Endometrium (tissue), 2 donors: ENCODE results near the gene HDAC10.
A peak's percentile ranks its signal among the peaks of the same experiment; 100 is the strongest.

Source experiments
- FAIRE-seq: peaks from 2 replicates; lab custom pipeline; 2012; peaks lifted over from hg19 to GRCh38; lab: Jason Lieb, UNC
- donor health status: control.
- donor health status: control.

The HDAC10 gene

DNA sequence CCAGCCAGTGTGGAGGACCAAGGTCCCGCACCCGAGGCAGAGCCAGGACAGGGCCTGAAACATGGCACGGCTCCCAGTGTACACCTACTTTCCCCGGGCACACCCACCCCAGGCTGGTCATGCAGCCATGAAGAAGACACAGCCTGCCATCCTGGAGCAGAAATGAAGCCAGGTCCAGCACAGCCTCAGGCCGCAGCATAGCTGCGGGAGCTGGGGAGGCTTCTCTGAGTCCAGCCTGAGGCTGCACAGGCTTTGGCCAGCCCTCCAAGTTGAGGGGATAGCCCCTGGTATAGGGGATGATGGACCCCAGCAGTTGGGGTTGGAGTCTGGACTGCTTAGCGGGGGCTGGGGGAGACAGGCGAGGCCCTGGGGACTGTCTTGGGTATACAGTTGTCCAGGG is 2.9 kb upstream of the HDAC10 start:
- FAIRE-seq: no peak

DNA sequence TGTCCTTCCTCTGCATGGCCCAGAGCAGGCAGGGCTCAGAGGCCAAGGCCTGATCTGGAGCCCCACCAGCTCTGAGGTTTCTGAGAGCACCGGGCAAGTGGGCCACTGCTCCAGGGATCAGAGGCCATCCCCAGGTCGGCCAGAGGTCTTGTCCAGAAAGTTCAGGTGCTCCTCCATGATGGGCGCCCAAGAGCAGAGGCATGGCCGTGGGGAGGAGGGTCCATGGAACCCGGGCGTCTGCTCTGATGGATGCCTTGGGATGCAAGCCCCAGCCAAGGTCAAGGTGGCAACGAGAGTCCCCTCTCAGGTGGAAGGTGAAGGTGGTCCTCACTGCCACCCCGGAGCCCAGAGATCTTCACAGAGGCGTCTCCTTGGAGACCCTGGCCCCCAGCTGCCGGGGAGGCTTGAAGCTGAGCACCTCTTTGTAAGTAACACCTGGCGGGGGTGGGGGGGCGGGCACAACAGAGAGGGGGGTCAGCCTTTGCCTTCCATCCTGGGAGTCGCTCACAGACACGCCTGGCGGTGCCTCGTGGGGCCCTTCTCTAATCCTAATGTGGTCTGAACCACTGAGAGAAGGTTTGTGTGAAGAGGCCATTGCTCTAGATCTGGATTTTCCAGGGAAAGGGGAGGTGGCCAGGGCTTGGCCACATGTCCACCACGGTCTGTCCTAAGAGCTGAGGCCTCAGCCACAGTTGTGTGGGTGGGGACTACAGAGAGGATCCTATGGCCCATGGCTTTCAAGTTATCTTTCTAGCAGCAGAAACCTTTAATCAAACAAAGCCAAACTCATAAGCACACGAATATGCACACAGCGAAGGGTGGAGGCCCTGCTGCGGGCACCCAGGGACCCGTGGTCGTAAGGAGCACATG is 2.2 kb upstream of the HDAC10 start:
- FAIRE-seq: no peak

DNA sequence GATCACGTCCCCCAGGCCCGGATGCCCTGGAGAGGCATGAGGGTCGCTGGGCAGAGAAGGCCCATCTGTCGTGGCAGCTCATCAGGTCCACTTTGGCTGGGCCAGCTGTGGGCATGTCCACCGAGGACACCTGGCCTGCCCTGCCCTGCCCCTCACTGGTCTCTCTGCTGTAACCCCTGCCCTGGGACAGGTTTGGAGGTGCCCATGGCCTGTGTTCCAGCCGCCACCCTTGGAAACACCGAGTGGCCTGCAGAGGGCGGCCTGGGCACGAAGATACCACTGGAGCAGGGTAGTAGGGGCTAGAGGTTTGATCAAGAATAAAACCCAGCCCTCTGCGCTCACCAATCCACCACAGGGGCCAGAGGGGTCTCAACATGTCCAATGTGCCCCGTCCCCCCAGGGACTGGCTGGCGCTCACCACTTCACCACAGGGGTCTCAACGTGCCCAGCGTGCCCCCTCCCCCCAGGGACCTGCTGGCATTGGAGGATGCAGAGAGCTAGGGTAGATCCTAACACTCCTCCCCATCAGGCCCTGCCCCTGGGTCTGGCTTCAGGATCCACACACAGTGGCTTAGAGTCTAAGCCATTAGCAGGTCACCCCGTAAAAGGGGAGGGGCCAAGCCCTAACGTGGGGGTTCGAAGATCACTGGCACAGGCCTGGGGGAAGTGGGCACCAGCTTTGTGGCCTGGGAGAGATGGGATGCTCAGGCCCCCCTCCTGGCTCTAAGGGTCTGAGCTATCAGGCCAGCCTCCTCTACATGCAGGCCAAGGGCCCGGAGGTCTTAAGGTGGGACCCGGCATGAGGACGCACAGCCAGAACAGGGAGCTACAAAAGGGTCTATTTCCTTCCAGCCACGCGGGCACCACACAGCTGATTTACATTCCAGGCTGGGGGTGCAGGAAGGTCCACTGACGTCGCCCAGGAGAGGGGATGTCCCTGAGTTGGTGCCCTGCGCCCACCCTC is 1.3 kb upstream of the HDAC10 start:
- FAIRE-seq: no peak

DNA sequence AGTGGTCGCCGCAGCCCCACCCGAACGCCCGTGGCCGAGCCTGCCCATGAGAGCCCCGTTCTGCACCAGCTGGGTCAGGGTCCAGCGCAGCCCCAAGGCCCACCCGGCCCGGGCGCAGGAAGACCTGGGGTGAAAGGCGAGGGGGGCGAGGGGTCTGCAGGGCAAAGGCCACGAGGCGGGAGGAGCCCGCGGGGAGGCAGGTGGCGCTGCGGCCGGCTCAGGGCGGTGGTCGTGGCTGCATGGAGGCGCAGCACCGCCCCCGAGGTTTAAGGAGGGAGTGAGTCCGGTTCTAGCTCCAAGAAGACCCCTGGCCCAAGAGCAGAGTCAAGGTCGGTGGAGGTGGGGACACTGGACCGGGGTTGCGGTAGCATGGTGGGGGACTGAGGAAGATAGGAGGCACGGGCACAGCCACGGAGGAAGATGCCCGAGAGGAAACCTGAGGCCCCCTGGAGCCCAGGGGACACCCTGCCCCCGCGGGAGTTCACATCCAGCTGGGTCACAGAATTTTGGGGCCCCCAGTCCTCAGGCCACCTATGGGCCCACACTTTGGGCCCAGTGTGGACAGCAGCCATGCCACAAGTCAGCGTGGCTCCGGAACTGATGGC is 514 bp upstream of the HDAC10 start:
- FAIRE-seq: no peak

DNA sequence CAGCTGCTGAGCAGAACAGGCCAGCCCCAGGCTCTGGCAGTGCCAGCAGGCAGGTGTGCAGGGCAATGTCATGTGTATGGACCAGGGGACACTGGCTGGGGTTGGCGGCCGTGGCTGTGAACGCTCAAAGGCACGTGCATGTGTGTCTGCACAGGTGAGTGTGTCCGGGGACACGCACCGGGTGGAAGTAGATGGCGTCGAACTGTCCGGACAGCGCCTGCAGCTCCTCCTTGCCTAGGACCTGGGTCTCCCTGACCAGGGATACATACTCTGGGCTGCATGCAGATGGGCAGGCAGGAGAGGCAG is 863 bp downstream of the HDAC10 start:
- no peak for FAIRE-seq

DNA sequence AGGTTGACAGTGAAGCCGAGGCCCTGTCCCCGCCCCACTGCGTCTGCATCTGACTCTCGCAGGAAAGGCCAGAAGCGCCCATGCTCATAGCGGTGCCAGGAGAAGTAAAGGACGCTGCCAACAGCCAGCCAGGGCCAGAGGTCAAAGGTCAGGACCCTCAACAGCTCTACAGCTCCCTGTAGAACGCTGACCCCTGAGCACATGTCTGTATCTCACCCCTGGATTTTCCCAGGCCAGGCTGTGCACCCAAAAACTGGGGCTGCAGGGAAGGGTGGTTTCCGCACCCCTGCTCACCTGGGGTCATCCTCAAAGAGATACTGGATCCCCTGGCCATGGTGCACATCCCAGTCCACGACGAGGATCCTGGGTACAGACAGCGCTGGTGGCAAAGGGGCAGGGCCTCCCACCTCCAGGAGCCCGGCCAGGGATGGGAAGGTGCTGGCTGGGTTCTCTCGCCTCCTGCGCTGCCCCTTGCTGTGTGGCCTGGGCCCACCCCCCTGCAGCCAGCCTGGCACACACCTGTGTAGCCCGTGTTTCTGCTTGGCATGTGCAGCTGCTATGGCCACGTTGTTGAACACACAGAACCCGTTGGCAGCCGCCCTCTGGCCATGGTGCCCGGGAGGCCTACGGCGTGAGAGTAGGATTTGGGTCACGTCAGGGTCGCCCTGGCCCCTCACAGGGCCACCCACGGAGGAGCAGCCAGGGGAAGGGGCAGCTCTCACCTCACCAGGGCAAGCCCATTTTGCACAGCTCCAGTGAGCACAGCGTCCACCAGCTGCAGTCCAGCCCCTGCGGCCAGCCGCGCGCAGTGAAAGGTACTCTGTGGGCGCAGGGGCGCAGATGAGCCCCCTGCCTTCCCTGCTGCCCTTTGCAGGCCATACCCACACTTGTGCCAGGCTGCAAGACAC is 1.5 kb downstream of the HDAC10 start:
- no peak for FAIRE-seq

DNA sequence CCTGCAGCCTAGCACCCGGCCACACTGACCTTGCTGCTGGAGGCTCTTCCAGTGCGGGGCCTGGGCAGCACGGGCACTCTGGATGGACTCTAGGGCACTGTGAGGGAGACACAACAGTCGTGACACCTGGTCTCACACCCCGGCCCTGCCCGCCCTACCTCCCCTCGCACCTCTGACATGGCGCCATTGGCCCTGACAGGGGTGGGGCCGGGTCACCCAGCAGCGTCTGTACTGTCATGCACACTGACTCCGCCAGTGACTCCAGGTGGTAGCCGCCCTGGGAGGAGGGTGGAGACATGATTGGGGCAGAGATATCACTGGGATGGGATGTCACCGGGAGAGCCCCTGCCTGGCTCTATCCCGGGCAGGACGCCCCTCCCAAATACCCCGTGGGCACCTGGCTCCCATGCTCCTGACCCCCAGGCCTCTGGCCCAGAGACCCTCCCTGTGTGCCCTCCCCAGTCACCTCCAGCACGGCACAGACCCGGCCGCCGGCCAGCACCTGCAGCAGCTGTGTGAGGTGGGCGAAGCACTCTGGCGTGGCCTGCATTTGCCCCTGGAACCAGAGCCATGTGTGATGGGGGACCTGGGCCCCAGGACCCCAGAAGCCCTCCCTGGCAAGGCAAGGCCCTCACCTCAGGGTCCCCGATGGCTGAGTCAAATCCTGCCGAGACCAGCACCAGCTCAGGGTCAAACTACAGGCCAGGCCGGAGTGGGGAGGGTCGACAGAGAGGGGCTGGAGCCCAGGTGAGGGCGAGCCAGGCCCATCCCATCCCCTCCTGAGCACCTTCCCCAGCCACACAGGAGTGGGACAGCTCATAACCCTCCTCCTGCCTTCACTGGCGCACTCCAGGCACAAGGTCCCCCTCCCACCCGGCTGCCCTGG is 2.6 kb downstream of the HDAC10 start:
- no peak for FAIRE-seq

DNA sequence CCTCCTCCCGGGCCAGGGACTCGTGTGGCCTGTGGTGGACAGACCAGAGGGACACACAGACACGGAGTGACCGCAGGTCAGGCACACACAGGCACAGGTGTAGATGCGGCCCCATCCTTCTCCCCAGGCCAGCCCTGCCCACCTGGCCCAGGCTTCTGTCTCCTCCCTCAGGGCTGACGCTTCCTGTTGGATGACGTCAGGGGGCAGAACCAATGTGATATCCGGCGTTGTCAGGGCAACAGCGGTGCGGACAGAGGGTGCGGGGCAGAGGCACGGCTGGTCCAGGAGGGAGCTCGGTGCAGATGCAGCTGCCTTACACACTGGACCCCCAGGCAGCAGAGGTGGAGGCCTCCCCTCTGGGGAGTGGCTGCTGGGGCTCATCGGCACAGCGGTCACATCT is 3.3 kb downstream of the HDAC10 start:
- no peak for FAIRE-seq

DNA sequence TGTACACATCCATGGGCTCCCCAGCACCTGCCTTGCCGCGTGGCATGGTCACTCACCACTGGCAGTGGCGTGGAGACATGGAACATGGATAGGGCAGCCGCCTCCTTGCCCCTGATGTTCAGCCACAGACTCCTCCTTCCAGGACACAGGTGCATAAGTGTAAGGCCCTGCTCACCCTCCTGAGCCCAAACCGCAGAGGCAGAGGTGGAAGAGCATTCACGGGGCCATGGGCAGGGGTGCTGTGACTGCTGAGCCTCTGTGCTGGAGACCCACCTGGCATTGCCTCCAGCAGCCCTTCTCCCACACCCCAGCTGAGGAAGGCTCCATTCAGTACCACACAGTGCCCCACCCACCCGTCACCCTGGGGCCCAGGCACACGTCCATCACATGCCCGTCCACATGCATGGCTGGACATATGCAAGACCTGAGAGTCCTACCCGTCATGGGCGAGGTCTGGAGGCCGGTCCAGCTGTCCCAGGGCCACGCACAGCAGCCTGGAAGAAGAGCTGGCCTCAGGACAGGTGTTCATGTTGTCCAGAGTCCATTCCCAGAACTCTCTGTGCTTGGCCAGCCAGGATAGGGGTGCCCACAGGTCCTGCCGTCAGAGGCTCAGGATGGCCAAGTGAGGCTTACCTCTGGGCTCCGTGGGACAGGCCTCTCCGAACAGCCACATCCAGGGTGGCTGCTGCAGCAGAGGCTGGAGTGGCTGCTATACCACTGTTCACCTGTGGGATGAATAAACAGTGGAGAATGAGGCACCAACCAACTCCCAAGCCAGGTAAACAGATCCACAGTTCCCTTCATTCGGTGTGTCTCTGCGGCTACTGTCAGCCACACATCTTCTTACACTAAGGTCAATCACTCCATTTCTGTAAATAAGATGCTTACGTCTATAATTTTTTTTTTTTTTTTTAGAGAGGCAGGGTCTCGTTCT is 4.6 kb downstream of the HDAC10 start:
- FAIRE-seq: no peak

DNA sequence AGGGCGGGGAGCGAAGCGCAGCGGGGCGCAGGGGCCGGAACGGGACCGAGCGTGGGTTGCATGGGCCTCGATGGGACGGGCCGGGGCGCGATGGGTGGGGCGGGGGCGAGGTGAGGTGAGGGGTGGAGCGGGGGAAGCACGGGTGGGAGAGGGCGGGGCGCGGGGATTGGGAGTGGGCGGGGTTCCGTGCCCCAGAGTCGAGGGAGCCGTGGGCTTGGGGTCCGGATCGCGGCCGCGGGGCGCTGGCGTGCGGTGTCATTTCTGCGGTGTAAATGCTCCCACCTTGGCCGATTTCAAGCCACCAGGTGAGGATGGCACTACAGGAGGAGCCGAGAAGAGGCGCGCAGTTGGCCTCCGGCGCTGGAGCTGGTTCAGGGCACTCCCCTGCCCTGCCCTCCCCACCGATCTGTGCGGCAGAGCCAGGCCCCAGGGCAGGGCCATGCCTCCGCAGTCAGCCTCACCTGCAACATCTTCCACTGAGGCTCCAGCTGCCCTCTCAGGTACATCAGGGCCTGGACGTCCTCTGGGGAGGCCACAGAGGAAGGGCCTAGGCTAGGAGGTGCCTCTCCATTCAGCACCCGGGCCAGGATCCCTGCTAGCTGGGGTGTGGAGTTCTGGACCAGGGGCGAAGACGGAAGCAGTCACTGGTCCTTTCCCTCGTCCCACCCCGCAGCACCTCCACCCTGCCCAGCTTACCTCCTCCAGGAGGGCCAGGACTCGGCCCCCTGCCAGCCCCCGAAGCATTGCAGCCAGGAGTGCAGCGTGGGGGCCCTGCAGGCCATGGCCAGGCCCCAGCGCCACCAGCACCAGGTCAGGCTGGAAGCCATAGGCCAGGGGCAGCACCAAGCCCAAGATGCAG is 5.6 kb downstream of the HDAC10 start:
- FAIRE-seq: no peak

DNA sequence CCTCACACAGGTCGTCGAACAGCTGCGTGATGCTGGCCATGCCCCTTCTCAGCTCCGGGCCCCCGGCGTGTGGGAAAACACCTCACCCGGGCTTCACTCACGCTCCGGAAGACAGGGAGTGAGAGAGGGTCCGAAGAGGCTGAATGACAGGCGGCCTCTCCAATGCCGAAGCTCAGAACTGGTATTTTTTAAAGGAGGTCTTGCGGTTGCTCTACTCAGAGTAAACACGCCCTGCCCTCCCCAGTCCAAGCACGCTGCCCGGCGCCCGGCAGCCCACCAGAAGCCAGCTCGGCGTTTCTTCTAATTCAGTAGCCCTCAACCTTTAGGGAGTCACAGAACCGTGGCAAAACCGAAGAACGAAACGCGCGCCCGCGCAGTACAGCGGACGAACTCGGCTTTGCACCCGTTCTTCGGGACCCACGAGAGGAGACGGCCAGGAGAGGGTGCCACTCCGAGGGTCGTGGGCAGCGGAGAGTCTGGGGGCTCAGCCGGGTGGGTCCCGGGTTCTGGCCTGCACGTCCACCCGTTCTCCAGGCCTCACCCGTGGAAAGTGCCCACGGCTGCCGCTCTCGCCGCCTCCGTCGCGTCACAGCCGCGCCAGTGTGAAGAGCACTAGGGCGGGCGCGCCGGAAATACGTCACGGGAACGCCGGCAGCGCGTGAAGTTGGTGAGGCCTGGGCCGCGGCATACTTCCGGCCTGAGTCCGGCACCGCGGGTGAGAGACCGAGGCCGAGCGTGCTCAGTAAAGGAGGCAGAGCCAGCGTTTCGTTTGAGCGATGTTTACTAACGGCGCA is 6.4 kb downstream of the HDAC10 start, which contains the start of gene TUBGCP6:
TUBGCP6 (minus strand) TSS at position 604 of the 794 bp plus-strand sequence; CDS start at position 40, 564 bp downstream.
- peak; percentile 68 for FAIRE-seq

DNA sequence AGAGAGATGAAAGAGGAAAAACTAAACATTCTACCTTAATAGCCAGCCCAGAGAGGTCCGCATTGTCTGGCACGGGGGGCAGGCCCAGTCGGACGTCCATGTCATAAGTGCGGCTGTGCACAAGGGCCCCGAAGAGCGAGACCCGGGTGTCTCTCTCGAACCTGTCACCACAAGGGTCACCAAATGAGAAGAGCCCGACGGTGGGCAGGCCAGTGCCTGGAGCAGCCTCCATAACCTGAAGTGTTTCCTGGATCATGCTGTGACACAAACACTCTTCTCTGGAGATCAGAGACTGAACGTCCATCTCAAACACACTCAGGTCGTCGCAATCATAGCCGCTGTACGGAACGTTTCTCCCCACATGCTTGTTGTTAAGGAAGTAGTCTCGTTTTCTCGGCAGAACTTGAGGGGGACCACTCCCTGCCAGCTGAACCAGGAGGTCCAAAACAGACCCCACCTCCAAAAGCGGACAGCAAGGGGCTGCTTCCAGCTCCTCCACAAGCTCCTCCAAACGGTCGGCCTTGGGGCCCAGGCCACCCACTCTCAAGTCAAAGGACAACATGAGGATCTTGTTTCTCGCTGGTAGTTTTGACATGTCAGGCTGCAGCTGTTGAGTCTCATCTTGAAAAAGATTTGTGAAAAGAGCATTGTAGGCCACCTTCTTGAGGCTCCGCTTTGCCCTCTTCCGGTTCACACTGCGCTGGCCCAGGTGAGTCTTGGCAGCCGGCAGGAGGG is 7.2 kb downstream of the HDAC10 start:
- FAIRE-seq: no peak

DNA sequence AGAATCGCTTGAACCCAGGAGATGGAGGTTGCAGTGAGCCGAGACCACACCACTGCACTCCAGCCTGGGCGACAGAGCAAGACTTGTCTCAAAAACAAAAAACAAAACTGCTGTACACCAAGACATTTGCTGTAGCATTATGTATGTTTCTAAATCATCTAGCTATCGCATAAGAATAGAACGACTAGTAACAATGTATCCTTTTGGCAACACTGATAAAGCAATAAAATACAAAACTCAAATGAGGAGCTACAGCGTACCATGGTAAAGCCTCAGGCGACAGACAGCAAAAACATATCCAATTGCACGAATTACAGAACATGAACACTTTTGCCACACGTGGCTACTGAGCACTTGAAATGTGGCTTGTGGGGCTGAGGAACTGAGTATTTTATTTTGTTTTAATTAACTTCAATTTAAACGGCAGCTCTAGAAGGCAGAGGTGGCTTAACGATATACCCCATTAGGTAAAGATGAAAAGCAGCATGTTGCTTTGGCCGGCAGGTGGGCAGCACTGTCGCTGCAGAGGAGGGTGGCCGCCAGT is 8.6 kb downstream of the HDAC10 start:
- no peak for FAIRE-seq

DNA sequence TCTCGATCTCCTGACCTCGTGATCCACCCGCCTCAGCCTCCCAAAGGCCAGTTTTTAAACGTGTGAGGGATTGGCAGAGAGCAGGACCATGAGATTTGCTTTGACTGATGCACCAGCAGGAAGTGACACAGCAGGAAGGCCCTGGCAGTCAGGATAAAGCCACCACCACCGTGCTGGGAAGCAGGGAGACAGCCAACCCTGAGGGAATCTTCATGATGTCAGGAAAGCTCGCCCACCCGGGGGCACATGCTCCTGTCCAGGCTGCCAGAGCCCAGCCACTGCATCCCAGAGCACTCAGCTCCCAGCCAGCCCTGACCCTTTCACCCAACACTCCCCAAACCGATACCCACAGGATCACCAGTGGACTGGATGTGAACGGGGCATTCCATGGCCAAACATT is 12.3 kb downstream of the HDAC10 start:
- FAIRE-seq: no peak

DNA sequence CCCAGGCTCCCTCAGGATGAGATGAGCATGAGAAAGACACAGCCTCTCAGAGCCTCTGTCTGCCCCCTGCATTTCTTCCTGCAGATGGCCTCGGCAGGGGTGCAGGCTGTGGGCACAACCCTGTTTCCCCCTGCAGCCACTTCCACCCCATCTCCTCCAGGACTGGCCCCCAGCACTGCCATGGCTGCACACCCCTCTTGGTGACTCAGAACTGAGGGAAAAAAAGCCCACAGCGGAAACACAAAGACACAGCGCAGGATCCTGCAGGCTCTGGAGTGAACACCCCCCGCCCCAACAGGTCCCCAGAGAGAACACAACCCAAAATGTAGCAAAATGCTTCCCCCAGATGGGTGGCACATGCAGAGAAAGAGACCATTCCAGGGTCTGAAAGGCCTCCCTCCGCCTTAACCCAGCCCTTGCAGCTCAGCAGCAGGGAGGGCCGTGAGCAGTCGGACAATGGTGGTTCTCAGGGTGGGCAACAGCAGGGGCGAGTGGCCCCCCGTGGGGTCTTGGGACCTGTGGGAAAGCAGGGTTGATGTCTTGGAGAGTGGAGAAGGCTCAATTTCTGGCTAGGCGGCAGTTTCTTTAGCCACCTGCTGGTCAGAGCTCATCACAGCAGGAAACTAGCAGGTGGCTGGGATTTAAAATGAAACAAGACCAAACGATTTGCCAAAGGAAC is 14.2 kb downstream of the HDAC10 start:
- FAIRE-seq: no peak

DNA sequence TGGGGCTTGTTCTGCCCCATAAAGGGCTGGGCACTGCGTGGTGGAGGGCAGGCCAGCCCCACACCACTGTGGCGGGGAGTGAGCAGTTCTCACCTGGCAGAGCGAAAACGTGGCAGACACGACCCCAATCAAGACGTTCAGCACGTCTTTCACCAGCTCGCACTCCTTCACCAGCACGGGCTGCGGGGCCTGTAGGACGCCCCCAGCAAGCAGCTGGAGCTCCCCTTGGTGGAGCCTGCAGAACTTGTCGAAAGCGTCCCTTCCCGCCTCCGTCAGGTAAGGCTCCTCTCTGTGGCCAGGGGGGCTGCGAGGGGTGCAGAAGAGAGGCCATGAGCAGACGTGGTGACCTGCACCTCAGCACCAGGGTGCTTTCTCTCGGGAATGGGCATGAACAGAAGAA is 17.8 kb downstream of the HDAC10 start:
- no peak for FAIRE-seq
